Measurements from ENCODE around the gene TMEM26.

The TMEM26 gene

DNA sequence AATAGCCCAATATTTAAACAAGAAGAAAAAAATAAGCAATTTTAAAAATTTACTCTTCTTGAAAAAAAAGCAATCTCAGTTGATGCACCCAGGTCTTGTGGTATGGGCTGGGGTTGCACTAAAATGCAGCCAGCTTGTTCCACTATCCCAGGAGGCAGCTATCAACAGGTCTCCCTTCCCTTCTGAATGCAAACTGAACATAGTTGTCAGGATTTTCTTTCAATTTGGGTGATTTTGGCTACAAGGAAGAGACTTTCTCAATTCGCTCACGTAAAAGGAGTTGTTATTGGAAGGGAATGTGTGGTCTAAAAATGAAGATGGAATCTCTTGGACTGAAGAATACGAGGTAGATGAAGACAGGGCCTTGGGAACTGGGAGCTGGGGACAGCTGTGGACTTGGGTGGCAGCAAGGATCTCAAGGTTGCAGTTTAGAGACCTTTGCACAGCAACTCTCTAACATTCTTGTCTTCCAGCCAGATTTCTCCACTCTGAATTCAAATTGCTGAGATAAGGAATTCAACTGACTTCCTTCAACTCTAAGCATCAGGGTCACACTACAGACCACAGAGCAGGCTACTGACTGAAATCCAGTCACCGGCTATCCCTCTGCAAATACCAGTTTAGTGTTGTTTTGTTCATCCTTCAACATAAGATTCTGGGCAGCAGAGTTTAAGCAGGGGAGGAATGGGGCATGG is 3.1 kb upstream of the TMEM26 start:
- no peaks in the 10 kb centered on the region for H3K36me3 ChIP-seq (ENCODE audit: control insufficient read depth in 4 of 4, insufficient read depth in 4 of 4, low read length in 3 of 4)
- peaks cover 0 to 18% (median 16%) of the 10 kb centered on the region in 4 experiments for H3K4me1 ChIP-seq (ENCODE audit: control extremely low read depth in 1 of 4, control insufficient read depth in 4 of 4, insufficient read depth in 4 of 4, low read length in 3 of 4)
- H3K27me3 ChIP-seq (replicated peaks in 2 of 5; ENCODE audit: control insufficient read depth in 4 of 5, insufficient read depth in 5 of 5, low read length in 4 of 5), result peaks cover 5 to 37% (median 19%) of the 10 kb centered on the region in 5 experiments
- no peak overlapping the region for H3K4me3 ChIP-seq (ENCODE audit: control insufficient read depth in 1 of 7, extremely low read depth in 1 of 7, insufficient read depth in 4 of 7, low read depth in 2 of 7, low read length in 6 of 7)
- no peak overlapping the region for H3K27ac ChIP-seq (ENCODE audit: insufficient read depth in 1 of 2, low read depth in 1 of 2, low read length in 2 of 2, poor library complexity in 1 of 2, severe bottlenecking in 2 of 2)
- ChIA-PET POLR2A (no interaction called here), CTCF (no interaction called here)
- 95% methylated on average over 3 of the region's 4 CpGs for WGBS (ENCODE audit: insufficient coverage)
- no peaks in the 10 kb centered on the region for H3K9me3 ChIP-seq (ENCODE audit: control extremely low read depth in 1 of 5, control insufficient read depth in 4 of 5, insufficient read depth in 2 of 5, low read depth in 1 of 5, low read length in 4 of 5)
- no peak for DNase-seq

DNA sequence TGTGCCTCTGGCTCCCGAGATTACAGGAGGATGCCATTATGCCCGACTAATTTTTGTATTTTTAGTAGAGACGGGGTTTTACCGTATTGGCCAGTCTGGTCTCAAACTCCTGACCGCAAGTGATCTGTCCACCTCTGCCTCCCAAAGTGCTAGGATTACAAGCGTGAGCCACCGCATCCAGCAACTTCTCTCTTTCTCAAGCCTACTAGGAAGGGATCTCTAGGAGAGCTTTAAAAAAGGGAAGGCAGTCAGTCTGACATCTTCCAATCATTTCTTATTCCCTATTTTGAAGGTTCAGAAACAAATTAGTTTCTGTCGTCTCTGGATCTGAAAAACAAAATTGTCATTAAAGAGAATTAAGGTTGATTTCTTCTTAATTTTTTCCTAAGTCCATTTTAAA is 2.5 kb upstream of the TMEM26 start:
- no peaks in the 10 kb centered on the region for H3K9me3 ChIP-seq (ENCODE audit: control extremely low read depth in 1 of 5, control insufficient read depth in 4 of 5, insufficient read depth in 2 of 5, low read depth in 1 of 5, low read length in 4 of 5)
- no peaks in the 10 kb centered on the region for H3K36me3 ChIP-seq (ENCODE audit: control insufficient read depth in 4 of 4, insufficient read depth in 4 of 4, low read length in 3 of 4)
- no peak overlapping the region for H3K27ac ChIP-seq (ENCODE audit: insufficient read depth in 1 of 2, low read depth in 1 of 2, low read length in 2 of 2, poor library complexity in 1 of 2, severe bottlenecking in 2 of 2)
- 100% methylated on average over 5 of the region's 8 CpGs for WGBS (ENCODE audit: insufficient coverage)
- DNase-seq, result no peak
- POLR2A ChIA-PET, result no interaction called here
- H3K4me1 ChIP-seq (ENCODE audit: control extremely low read depth in 1 of 4, control insufficient read depth in 4 of 4, insufficient read depth in 4 of 4, low read length in 3 of 4), result peaks cover 0 to 18% (median 16%) of the 10 kb centered on the region in 4 experiments
- H3K27me3 ChIP-seq (replicated peaks in 2 of 5; ENCODE audit: control insufficient read depth in 4 of 5, insufficient read depth in 5 of 5, low read length in 4 of 5), result peaks cover 5 to 40% (median 19%) of the 10 kb centered on the region in 5 experiments
- CTCF ChIA-PET, result no interaction called here
- H3K4me3 ChIP-seq (ENCODE audit: control insufficient read depth in 1 of 7, extremely low read depth in 1 of 7, insufficient read depth in 4 of 7, low read depth in 2 of 7, low read length in 6 of 7), result no peak overlapping the region

DNA sequence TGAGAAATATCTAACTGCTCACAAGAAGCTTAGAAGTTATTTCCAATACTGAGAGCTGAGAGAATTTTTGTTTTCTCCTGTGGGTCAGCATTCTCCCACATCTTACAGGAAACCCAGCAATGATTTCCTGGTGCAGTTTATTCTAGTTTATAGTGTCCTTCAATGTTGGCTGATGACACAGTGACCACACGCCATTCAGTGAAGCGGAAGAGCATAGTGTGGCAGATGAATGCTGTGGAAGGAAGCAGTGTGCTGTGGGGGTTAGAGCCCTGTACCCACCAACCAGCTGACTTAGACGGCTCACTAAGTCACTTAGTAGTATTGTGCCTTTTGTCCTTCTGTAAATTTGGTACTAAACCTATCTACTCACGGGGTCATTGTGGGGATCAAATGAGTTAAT is 1.4 kb upstream of the TMEM26 start:
- Histone ChIP-seq H3K9me3 (ENCODE audit: control extremely low read depth in 1 of 5, control insufficient read depth in 4 of 5, insufficient read depth in 2 of 5, low read depth in 1 of 5, low read length in 4 of 5) (no peaks in the 10 kb centered on the region), H3K36me3 (ENCODE audit: control insufficient read depth in 4 of 4, insufficient read depth in 4 of 4, low read length in 3 of 4) (no peaks in the 10 kb centered on the region), H3K27me3 (replicated peaks in 2 of 5; ENCODE audit: control insufficient read depth in 4 of 5, insufficient read depth in 5 of 5, low read length in 4 of 5) (peaks cover 5 to 40% (median 19%) of the 10 kb centered on the region in 5 experiments), H3K27ac (ENCODE audit: insufficient read depth in 1 of 2, low read depth in 1 of 2, low read length in 2 of 2, poor library complexity in 1 of 2, severe bottlenecking in 2 of 2) (no peak overlapping the region), H3K4me3 (ENCODE audit: control insufficient read depth in 1 of 7, extremely low read depth in 1 of 7, insufficient read depth in 4 of 7, low read depth in 2 of 7, low read length in 6 of 7) (no peak overlapping the region), H3K4me1 (ENCODE audit: control extremely low read depth in 1 of 4, control insufficient read depth in 4 of 4, insufficient read depth in 4 of 4, low read length in 3 of 4) (peaks cover 0 to 18% (median 16%) of the 10 kb centered on the region in 4 experiments)
- no peak for DNase-seq
- 95% methylated on average over 3 of the region's 4 CpGs for WGBS (ENCODE audit: insufficient coverage)
- ChIA-PET CTCF (no interaction called here), POLR2A (no interaction called here)

DNA sequence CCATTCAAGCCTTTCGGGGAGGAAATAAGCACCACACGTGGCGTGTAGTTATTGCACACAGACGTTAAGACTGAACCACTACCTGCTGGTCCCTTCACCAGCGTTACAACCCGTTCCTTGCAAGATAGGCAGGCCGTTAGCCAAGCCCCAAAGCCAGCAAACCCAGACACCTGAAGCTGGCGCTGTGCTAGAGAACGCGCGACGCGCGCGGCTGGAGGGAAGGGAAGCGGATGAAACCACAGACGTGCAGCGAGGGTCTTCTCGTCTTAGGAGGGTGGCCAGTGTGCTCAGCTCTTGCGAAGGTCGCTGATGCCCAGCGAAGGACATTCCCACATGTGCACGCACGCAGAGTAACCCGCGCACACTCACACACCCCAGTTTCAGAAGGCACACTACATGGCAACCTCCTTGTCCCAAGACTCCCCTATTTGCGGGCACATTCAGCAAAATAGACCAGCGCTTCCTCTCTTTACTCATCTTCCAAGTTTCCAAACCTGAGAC is 980 bp downstream of the TMEM26 start:
- H3K4me3 ChIP-seq (ENCODE audit: control insufficient read depth in 1 of 7, extremely low read depth in 1 of 7, insufficient read depth in 4 of 7, low read depth in 2 of 7, low read length in 6 of 7), result peak overlapping the region in 6 of 7 experiments; percentile 49 to 78 (median 68)
- CTCF ChIA-PET, result no interaction called here
- no peaks in the 10 kb centered on the region for H3K36me3 ChIP-seq (ENCODE audit: control insufficient read depth in 4 of 4, insufficient read depth in 4 of 4, low read length in 3 of 4)

GRCh38 chr10:61451357-61451756 is 1.8 kb downstream of the TMEM26 start:
- H3K27me3 ChIP-seq (replicated peaks in 2 of 5; ENCODE audit: control insufficient read depth in 4 of 5, insufficient read depth in 5 of 5, low read length in 4 of 5), result peaks cover 5 to 40% (median 19%) of the 10 kb centered on the region in 5 experiments
- no peaks in the 10 kb centered on the region for H3K9me3 ChIP-seq (ENCODE audit: control extremely low read depth in 1 of 5, control insufficient read depth in 4 of 5, insufficient read depth in 2 of 5, low read depth in 1 of 5, low read length in 4 of 5)
- WGBS (ENCODE audit: insufficient coverage), result 100% methylated on average over 1 of the region's 3 CpGs
- no peaks in the 10 kb centered on the region for H3K36me3 ChIP-seq (ENCODE audit: control insufficient read depth in 4 of 4, insufficient read depth in 4 of 4, low read length in 3 of 4)
- peaks cover 0 to 18% (median 16%) of the 10 kb centered on the region in 4 experiments for H3K4me1 ChIP-seq (ENCODE audit: control extremely low read depth in 1 of 4, control insufficient read depth in 4 of 4, insufficient read depth in 4 of 4, low read length in 3 of 4)
- ChIA-PET CTCF (no interaction called here), POLR2A (no interaction called here)
- H3K4me3 ChIP-seq (ENCODE audit: control insufficient read depth in 1 of 7, extremely low read depth in 1 of 7, insufficient read depth in 4 of 7, low read depth in 2 of 7, low read length in 6 of 7), result no peak overlapping the region
- H3K27ac ChIP-seq (ENCODE audit: insufficient read depth in 1 of 2, low read depth in 1 of 2, low read length in 2 of 2, poor library complexity in 1 of 2, severe bottlenecking in 2 of 2), result no peak overlapping the region
- DNase-seq, result no peak

More for the DNA sequence above, 980 bp downstream of the TMEM26 start:
- no peak overlapping the region for H3K27ac ChIP-seq (ENCODE audit: insufficient read depth in 1 of 2, low read depth in 1 of 2, low read length in 2 of 2, poor library complexity in 1 of 2, severe bottlenecking in 2 of 2)
- WGBS (ENCODE audit: insufficient coverage), result 6% methylated on average over 25 of the region's 28 CpGs
- DNase-seq, result peak; percentile 8 to 52 (median 47)
- H3K4me1 ChIP-seq (ENCODE audit: control extremely low read depth in 1 of 4, control insufficient read depth in 4 of 4, insufficient read depth in 4 of 4, low read length in 3 of 4), result peaks cover 0 to 18% (median 16%) of the 10 kb centered on the region in 4 experiments
- no peaks in the 10 kb centered on the region for H3K9me3 ChIP-seq (ENCODE audit: control extremely low read depth in 1 of 5, control insufficient read depth in 4 of 5, insufficient read depth in 2 of 5, low read depth in 1 of 5, low read length in 4 of 5)
- H3K27me3 ChIP-seq (replicated peaks in 2 of 5; ENCODE audit: control insufficient read depth in 4 of 5, insufficient read depth in 5 of 5, low read length in 4 of 5), result peaks cover 5 to 40% (median 19%) of the 10 kb centered on the region in 5 experiments
- POLR2A ChIA-PET, result no interaction called here

- Histone ChIP-seq H3K9me3 (ENCODE audit: control extremely low read depth in 1 of 5, control insufficient read depth in 4 of 5, insufficient read depth in 2 of 5, low read depth in 1 of 5, low read length in 4 of 5) (no peaks in the 10 kb centered on the region), H3K36me3 (ENCODE audit: control insufficient read depth in 4 of 4, insufficient read depth in 4 of 4, low read length in 3 of 4) (no peaks in the 10 kb centered on the region), H3K27ac (ENCODE audit: insufficient read depth in 1 of 2, low read depth in 1 of 2, low read length in 2 of 2, poor library complexity in 1 of 2, severe bottlenecking in 2 of 2) (no peak overlapping the region), H3K4me1 (ENCODE audit: control extremely low read depth in 1 of 4, control insufficient read depth in 4 of 4, insufficient read depth in 4 of 4, low read length in 3 of 4) (peaks cover 0 to 18% (median 16%) of the 10 kb centered on the region in 4 experiments), H3K27me3 (replicated peaks in 2 of 5; ENCODE audit: control insufficient read depth in 4 of 5, insufficient read depth in 5 of 5, low read length in 4 of 5) (peaks cover 2 to 29% (median 16%) of the 10 kb centered on the region in 5 experiments), H3K4me3 (ENCODE audit: control insufficient read depth in 1 of 7, extremely low read depth in 1 of 7, insufficient read depth in 4 of 7, low read depth in 2 of 7, low read length in 6 of 7) (no peak overlapping the region)
- POLR2A ChIA-PET, result no interaction called here
- no CpG with 5 or more reads among the region's 5 CpGs for WGBS (ENCODE audit: insufficient coverage)
- CTCF ChIA-PET, result interaction anchor here (0.7 kb wide), 1 partner anchor 15 kb away, joined by 3 read pairs; no protein-coding TSS in a partner anchor
- DNase-seq, result no peak
Observed at GRCh38 chr10:61448841-61449600, 4.2 kb downstream of the TMEM26 start.

- WGBS (ENCODE audit: insufficient coverage), result 100% methylated on average over 1 of the region's 3 CpGs
Observed at GRCh38 chr10:61448091-61448490, 5.1 kb downstream of the TMEM26 start.

More at GRCh38 chr10:61448091-61448490, 5.1 kb downstream of the TMEM26 start:
- POLR2A ChIA-PET, result no interaction called here
- Histone ChIP-seq H3K4me3 (ENCODE audit: control insufficient read depth in 1 of 7, extremely low read depth in 1 of 7, insufficient read depth in 4 of 7, low read depth in 2 of 7, low read length in 6 of 7) (no peak overlapping the region), H3K27me3 (replicated peaks in 2 of 5; ENCODE audit: control insufficient read depth in 4 of 5, insufficient read depth in 5 of 5, low read length in 4 of 5) (peaks cover 0 to 20% (median 7%) of the 10 kb centered on the region in 5 experiments), H3K27ac (ENCODE audit: insufficient read depth in 1 of 2, low read depth in 1 of 2, low read length in 2 of 2, poor library complexity in 1 of 2, severe bottlenecking in 2 of 2) (no peak overlapping the region), H3K36me3 (ENCODE audit: control insufficient read depth in 4 of 4, insufficient read depth in 4 of 4, low read length in 3 of 4) (no peaks in the 10 kb centered on the region), H3K9me3 (ENCODE audit: control extremely low read depth in 1 of 5, control insufficient read depth in 4 of 5, insufficient read depth in 2 of 5, low read depth in 1 of 5, low read length in 4 of 5) (no peaks in the 10 kb centered on the region), H3K4me1 (ENCODE audit: control extremely low read depth in 1 of 4, control insufficient read depth in 4 of 4, insufficient read depth in 4 of 4, low read length in 3 of 4) (peaks cover 0 to 13% (median 12%) of the 10 kb centered on the region in 4 experiments)
- CTCF ChIA-PET, result no interaction called here
- DNase-seq, result no peak

Data from common myeloid progenitor, CD34-positive (primary cell).